Measurements from ENCODE around the gene RPL4.

DNA sequence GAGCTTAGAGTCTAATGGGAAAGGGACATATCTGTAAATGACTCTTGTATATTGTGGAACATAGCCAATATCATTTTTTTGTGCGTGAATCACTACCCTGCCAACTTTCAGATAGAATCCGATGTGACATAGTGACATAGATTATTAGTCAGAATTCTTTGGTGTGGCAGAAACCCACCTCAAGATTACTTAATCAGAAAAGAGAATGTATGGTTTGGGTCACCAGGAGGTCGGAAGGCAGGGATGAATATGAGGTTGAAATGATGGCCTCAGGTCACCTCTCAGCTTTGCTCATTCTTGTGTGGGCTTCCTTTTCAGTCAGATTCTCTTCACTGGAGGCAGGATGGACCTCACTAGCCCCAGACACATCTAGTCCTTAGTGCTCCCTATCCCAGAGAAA lies 48.4 kb downstream of the RPL4 start:
- TF ChIP-seq, protein P1, sequence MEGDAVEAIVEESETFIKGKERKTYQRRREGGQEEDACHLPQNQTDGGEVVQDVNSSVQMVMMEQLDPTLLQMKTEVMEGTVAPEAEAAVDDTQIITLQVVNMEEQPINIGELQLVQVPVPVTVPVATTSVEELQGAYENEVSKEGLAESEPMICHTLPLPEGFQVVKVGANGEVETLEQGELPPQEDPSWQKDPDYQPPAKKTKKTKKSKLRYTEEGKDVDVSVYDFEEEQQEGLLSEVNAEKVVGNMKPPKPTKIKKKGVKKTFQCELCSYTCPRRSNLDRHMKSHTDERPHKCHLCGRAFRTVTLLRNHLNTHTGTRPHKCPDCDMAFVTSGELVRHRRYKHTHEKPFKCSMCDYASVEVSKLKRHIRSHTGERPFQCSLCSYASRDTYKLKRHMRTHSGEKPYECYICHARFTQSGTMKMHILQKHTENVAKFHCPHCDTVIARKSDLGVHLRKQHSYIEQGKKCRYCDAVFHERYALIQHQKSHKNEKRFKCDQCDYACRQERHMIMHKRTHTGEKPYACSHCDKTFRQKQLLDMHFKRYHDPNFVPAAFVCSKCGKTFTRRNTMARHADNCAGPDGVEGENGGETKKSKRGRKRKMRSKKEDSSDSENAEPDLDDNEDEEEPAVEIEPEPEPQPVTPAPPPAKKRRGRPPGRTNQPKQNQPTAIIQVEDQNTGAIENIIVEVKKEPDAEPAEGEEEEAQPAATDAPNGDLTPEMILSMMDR (IDR thresholded peaks at IDR 0.05; ENCODE audit: borderline replicate concordance, extremely low read depth, low read length, poor library complexity, severe bottlenecking), result no peak
- no peak for TF ChIP-seq EZH2 (IDR thresholded peaks at IDR 0.05; ENCODE audit: borderline replicate concordance, low read depth, low read length, severe bottlenecking)

Data from DND-41 (cell line).